Measurements from ENCODE around the gene ITIH6.
"Not testable (repeated sequence)": the region's sequence is repeated elsewhere in the genome, so short reads cannot be mapped to it uniquely, and the experiment has no call there.

Gene ITIH6, protein sequence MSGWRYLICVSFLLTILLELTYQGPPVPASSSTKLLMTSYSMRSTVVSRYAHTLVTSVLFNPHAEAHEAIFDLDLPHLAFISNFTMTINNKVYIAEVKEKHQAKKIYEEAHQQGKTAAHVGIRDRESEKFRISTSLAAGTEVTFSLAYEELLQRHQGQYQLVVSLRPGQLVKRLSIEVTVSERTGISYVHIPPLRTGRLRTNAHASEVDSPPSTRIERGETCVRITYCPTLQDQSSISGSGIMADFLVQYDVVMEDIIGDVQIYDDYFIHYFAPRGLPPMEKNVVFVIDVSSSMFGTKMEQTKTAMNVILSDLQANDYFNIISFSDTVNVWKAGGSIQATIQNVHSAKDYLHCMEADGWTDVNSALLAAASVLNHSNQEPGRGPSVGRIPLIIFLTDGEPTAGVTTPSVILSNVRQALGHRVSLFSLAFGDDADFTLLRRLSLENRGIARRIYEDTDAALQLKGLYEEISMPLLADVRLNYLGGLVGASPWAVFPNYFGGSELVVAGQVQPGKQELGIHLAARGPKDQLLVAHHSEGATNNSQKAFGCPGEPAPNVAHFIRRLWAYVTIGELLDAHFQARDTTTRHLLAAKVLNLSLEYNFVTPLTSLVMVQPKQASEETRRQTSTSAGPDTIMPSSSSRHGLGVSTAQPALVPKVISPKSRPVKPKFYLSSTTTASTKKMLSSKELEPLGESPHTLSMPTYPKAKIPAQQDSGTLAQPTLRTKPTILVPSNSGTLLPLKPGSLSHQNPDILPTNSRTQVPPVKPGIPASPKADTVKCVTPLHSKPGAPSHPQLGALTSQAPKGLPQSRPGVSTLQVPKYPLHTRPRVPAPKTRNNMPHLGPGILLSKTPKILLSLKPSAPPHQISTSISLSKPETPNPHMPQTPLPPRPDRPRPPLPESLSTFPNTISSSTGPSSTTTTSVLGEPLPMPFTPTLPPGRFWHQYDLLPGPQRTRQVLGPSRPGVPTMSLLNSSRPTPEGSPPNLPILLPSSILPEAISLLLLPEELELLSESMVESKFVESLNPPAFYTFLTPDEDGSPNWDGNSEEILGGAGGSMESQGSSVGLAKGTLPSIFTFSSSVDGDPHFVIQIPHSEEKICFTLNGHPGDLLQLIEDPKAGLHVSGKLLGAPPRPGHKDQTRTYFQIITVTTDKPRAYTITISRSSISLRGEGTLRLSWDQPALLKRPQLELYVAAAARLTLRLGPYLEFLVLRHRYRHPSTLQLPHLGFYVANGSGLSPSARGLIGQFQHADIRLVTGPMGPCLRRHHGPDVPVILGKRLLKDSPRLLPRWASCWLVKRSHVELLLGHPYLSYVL

DNA sequence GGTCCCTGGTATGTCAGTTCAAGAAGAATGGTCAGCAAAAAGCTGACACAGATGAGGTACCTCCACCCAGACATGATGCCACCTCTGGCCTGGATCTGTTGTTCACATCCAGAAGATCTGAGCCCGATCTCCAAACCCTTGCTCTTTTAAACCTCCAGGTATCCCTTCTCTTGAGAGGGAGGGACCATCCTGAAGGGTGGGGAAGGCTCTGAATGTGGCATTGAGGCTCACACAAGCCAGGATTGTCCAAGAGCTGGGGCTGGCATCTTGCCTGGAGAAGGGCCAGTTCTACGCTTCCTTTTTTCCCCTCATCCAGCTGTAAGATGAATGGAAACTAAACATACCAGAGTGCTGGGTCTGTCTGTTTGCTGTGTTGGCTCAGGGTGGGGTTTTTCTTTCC, at the start of gene ITIH6:
Gene ITIH6, minus strand, starts transcription at position 119 of the 400 bp plus-strand sequence. Its CDS starts 45 bp downstream, at position 74.
- DNase-seq: no peak

DNA sequence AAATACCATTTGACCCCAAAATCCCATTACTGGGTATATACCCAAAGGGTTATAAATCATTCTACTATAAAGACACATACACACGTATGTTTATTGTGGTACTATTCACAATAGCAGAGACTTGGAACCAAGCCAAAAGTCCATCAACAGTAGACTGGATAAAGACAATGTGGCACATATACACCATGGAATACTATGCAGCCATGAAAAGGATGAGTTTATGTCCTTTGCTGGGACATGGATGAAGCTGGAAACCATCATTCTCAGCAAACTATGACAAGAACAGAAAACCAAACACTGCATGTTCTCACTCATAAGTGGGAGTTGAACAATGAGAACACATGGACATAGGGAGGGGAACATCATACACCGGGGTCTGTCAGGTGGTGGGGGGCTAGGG, 49.6 kb upstream of the ITIH6 start:
- not testable (repeated sequence) for DNase-seq

DNA sequence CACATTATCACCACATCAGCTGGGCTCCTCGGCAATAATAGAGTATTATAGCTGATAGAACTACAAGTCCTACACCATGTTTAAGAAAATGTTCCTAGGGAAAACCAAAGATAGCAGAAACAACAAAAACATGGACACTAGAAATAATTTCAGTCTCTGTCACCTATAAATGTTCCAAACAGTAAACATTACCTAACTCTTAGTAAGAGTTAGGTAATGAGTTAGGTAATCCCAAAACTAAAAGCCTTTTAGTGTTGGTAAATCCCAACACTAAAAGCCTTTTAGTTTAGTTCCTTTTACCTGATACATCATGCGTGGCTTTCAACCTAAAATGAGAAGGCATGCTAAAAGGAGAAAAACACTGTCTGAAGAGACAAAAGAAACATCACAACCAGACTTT, 45.0 kb upstream of the ITIH6 start:
- DNase-seq: no peak

DNA sequence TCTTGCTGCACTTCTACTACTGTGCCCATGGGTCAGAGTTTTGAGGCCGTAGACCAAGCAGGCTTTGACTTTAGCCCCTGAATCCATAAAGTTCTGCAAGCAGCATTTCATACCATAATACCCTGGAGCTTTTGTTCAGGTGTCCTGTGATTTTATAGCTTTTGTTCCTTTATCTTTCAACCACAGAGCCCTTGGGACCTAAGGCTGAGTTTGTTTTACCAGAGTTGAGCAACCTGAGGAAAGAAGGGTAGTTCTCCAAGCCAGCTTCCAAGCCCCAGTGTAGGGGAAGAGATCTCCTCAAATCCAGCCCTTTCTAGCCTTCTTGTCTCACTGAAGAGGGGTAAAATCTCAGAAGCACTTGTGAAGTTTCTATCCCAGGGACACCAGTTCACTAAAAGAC, 44.6 kb upstream of the ITIH6 start:
- DNase-seq: no peak

DNA sequence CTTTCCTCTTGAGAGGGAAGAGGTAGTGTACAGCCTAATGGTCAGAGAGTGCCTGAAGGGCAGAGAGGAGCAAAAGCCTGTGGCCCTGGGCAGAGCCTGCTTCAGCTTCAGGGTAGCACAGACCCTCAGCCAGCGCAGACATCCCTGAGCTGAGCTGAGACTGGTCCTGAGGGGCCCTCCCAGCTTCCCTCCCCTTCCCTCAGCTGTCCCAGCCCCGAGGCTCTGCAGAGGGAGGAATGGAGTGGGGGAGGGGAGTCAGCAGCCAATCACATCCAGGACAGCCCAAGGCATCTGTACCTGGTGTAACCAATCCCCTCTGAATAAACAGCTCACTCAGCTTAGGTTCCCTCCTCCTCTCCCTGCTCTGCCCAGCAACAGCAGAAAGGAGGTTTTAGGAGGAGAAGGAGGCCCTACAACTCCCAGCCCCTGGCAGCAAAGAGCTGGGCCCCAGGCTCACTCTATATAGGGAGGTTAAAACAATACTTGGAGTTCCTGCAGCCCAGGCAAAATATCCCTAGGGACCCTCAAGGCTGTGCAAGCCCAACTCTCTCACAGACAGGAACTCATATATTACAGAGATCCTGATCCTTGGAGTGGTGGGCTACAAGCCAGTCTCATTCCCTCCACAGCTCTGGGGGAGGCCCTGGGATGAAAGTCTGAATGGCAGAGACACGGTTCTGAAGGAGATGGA, 43.3 kb upstream of the ITIH6 start:
- DNase-seq: peak in 1 of 2 experiments; percentile 31

DNA sequence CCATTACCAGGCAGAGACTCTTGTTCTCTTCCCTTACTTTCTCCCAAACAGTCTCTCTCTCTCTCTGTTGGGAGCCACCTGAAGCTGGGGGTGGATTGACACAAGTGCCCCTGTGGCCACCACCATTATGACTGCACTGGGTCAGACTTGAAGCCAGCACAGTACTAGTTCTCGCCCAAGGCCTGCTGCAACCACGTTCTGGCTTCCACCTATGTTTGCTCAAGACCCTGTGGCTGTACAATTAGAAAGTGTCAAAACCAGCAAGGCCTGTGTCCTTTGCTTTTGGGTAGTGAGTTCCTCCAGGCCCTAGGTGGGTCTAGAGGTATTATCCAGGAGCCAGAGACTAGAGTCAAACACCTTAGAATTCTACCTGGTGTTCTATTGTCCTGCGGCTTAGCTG, 40.5 kb upstream of the ITIH6 start:
- DNase-seq: no peak

DNA sequence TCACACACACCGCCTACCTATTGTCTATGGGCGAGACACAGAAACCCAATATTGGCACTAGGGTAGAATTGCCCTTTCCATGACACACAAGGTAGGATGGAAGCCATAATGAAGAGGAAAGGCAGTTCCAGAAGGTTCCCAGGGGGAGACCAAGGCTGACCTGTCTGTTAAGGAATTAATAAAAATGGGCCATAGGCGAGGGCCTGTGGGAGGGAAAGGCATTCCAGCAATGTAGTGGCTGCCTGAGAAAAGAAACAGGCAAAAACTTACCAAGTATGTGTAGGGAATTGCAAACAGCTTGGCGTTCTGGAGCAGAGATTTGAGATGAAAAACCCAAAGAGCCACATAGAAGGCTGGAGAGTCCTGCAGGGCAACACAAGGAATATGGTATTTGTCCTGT, 28.5 kb upstream of the ITIH6 start:
- no peak for DNase-seq

DNA sequence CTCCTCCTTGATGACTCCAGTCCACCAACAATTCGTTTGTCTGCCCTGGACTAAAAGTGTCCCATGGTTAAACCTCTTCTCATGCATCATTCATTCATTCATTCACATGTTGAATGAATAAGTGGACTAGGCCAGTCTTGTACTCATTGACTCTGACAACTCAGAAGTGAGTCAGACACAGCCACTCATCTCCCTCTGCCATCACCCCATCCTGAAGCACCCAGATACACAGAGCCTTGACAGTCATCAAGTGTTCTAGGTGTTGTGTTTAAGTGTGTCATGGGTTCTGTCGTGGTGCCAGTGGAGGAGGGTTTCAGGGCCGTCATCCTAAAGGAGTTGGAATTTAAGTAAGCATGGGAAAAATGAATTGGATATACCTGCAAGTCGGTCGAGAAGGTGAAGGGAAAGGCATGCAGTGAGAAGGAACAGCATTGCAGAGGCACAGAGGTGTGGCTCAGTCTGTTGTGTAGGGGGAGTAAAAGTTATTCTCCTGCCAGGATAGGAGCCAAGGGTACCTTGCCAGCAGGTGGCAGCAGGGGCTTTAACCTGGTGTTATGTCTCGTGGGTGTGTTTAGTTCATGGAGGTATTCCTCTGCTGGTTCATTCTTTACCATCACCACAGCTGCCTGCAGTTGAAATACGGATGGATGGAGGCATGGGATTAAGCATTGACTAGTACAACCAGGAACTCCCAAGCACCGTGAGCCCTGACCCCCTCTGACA, 27.8 kb upstream of the ITIH6 start:
- DNase-seq: no peak

DNA sequence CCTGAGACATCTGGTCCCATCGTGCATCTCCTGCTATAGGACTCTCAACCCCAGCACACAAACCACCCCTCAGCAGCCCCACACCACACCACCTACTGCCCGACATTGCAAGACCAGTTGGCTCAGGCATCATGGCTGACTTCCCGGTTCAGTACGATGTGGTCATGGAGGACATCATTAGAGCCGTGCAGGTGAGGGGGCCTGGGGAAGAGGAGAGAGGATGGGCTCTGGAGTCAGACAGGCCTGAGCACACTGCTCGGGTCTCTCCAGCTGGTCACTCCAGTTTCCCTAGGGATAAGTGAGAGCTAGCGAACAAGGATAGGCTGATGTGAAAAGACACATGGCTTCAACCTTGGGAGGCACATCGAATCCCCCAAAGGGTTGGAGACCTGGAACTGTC, 26.7 kb upstream of the ITIH6 start:
- no peak for DNase-seq

DNA sequence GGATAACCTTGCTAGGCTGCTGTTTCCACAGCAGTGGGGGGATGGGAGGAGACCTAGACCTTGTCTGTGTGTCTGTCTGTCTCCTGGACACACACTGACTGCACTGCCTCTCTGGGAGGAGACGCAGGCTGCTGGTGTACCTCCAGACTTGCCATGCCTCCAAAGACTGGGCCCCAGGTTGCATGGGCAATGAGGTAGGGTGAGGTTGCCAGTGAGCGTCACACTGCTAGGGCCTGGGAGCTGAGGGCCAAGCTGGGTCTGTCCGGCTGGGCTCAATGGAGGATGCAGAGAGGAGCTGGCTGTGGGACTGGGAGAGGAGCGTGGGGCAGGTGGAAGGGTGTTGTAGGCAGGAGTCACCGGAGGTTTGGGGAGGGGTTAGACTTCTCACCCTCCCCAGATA, 26.1 kb upstream of the ITIH6 start:
- DNase-seq: no peak

DNA sequence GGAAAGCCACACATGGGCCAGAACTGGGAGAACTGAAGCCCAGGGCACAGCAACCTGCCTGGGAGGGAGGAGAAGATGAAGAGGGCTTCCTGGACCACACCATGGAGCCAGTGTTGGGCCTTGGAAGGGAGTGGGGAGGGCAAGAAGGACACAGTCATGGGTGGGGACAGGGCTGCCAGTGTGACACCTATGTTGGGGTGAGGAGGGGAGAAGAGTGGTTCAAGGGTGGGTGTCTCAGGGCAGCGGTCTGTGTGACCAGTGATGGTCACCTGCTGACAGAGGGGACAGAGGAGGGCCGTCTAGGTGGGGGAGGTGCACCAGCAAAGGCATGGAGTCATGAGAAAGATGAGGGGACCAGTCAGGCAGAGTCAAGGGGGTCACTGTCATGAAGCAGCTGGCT, 23.3 kb upstream of the ITIH6 start:
- no peak for DNase-seq

DNA sequence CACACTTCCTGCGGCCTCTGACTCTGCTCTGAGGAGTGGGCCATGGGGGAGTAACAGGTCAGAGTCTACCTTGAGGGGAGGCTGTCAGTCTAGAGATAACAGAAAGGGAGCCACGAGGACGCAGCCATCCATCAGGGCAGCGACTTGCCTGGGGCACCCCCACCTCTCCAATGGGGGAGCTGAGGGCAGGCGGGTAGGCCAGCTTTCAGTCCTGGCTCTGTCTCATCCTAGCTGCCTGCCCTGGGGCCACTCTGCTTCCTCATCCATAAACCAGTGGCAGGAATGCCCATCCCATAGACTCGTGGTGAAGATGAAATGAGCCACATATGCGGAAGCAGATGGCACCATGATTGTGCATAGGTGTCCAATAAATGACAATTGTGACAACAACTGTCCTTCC, 22.7 kb upstream of the ITIH6 start:
- no peak for DNase-seq

DNA sequence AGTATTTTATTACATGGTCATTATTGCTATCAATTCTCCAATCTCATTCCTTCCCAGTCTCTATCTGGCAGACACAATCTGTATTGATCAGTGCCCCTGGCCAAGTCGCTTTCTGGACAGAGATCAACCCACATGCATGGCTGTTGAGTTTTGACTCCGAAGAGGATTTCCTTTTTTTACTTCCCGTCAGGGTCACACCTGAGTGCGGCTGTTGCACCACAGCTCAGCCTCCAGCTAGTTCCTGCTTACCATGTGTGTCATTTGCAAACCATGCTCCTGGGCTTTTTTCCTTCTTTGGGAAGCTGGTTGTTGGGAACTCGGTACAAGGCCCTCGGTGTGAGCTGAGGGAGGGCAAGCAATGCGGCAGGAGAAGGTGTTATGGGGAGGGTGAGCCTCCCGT, 21.1 kb upstream of the ITIH6 start:
- no peak for DNase-seq

DNA sequence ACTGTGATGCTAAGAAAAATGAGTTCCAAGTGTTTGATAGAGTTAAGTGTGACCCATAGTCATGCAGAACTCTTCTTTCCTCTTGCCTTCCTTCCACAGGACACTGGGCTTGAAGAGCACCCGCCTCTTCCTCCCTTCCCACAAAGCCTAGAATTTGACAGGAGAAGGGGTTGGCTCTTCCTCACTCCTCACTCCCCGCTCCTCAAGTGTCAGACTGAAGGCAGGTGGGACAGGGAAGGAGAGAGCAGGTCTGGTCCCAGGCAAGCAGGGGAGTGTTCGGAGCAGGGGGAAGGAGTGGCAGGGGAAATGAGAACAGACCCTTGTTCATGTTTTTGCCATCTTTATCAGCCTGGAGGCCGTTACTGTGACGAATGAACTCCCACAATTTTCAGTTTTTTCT, 20.2 kb upstream of the ITIH6 start:
- DNase-seq: no peak

DNA sequence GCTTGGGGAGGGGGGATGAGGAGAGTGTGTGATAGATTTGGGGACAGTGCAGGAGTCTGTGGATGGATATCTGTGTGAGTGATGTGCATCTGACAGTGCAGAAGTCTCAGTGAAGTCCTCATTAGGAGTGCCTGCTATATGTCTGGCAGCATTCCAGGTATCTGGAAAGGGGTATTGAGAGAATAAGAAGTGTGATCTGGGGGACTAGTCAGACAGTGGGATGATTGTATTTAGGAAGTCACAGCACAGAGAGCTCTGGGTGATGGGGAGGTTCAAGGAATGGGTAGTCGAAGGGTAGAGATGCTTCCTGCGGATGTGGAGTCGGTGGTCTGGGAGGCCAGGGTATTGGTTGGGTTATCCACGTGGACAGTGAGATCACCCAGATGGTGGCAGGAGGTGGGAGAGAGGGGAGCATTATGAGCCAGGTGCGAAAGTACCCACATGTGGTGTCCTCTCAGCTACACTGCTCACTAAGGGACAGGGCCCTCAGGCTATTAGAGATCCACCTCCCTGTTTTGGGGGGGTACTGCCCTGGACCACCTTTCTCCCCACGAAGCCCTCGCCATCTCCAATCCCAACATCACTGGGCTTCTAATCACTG, 19.3 kb upstream of the ITIH6 start:
- no peak for DNase-seq

DNA sequence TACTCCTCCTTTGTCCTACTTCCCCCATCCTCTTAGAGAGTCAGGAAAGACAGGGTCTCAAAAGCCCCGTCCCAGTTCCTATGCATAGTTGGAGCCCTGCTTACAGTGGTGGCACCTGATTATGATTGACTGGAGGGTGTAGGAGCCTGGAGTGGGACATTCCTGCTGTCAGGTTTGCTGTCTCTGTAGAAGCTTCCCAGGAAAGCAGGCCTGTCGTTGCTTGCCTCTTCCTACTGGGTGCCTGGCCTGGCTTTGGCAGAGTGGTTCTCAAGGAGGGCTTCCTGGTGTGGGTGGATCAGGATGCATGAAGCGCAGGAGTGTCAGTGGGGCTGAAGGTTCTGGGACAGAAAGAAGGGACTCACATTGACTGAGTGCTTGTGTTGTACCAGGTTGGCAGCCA, 14.3 kb upstream of the ITIH6 start:
- no peak for DNase-seq

DNA sequence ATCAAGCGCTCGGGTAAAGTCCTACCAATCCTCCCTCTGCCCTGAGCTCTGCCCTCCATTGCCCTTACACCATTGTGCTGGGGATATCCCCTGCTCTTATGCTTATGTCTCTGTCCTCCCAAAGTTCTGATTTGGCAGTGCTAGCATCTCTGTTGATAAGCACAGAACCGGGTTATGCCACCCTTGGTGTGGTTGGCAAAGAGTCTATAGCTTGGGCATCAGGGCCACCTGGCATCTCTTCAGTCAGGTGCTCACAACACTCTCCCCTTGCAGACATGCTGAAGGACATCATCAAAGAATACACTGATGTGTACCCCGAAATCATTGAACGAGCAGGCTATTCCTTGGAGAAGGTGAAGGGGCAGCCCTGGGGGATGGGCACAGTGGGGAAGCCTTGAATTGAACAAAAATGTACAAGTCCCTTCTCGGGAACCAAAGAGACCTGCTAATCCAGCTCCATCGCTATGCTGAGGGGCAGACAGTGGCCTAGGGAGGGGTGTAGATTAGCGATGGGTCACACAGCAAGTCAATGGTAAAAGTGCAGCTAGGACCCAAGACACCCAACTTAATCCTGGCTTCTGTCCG, 13.3 kb upstream of the ITIH6 start:
- no peak for DNase-seq

DNA sequence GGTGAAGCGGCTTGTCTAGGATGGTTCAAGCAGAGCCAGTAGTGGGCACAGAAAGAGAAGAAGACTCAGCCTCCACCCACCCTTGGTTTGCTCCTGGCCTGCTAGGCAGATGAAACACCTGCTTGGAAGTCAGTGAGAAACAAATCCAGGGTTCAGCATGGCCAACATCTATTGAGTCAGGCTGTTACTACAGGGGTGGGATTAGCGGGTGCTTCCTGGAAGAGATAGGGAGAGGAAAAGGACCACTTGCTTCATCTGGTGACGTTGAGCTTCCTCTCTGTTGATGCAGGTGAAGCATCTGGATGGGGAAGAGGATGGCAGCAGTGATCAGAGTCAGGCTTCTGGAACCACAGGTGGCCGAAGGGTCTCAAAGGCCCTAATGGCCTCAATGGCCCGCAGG, 12.5 kb upstream of the ITIH6 start:
- DNase-seq: no peak

DNA sequence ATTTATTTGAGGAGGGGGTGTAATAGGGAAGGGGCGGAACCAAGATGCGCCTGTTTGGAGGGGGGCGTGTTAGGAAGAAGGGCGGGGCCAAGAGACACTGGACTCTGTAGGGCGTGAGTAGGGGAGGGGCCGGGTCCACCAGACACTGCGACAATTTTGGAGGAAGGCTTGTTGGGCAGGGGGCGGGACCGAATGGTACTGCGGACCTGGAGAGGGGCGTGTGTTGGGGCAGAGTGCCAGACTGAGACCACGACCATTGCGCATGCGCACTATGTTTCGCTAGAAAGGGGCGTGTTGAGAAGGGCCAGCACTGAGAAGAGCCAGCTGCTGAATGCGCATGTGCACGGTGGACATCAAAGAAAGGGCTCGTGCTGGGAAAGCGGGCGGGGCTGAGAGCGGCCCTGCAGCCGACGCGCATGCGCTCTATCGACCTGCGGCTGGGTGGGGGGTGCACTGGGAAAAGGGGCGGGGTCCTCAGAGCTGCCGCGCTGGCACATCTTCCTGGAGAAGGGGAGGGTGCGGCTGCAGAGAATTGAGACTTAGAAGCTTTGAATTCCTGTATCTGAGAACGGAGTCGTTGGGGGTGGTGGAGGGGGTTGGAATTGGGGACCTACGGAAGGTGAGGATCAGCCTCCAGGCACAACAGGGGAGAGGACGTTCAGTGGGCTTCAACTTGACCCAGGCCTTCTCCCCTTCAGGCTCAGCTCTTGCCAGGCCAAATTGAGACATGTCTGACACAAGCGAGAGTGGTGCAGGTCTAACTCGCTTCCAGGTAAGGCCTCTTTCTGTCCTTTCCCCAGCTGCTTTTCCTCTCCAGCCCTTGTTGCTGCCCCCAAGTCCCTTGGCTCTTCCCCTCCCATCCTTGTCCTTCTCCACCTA, 10.8 kb upstream of the ITIH6 start:
- peak; percentile 95 to 97 for DNase-seq

DNA sequence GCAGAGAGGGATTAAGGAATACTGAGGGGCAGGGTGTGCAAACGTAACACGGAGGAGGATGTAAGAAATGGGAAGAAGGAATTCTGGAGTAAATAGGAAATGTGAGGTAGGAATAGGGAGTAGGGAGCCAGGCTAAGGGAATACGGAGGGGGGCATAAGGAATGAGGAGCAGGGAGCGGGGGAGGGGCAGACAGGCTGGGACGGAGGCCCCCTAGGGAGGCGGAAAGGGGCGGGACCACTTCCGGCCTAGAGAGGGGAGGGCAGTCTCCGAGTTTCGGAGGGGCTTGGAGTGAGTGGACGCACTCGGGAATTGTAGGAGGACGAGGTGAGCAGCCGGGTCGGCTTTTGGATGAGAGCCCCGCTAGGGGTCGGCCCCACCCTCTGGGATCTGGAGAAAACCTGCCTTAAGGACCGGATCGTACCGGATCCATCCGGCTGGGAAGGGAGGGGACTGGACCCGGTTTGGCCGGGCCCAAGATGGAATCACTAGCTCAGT, 10.1 kb upstream of the ITIH6 start:
- DNase-seq: peak; percentile 42 to 81
